HPDE6-E6E7 (cell line): ENCODE data around the gene CD6.
A peak's percentile ranks its signal among the peaks of the same experiment; 100 is the strongest.

Source experiments
- DNase-seq: peaks from one replicate; pipeline ENCODE4 v3.0.0; 2011; ENCODE audit warnings: missing footprints; ENCODE audit errors: extremely low spot score

The CD6 gene

DNA sequence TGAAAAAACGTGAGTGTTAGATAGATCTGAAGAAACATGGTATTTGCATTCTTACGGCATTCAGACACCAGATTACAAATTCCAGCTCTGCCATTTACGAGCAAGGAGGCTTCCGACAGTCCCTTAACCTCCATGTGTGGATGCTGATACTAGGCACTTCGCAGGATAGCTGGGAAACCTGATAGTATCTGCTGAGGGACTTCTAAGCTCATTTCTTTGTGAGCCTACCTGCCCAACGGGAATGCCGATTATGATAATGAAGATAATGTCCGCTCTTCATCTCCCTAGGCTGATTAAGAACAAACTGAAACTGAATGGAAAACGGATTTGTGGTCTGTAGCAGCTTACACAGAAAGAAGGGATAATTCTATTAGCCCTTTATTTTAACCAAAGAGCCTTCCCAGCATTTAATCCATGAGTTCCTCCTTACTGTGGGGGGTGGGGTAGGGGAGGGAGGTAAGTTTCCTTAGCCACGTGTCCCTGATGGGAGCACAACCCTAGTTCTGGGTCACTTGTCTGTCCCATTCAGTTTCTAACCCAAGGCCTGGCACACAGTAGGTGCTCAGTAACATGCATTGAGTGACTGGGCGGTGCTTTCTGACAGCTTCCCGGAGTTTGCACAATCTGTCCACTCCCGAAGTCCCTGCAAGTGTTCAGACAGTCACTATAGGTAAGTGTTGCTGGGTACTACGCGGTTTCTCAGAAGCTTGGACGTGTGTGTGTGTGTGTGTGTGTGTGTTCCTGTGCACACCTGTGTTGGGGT lies 39.2 kb downstream of the CD6 start:
- DNase-seq = no peak

- DNase-seq = no peak
Observed at GRCh38 chr11:61011229-61011870, 39.9 kb downstream of the CD6 start.

- DNase-seq = no peak
Observed at GRCh38 chr11:61011950-61012736, 40.7 kb downstream of the CD6 start.

GRCh38 chr11:61012737-61013215 lies 41.3 kb downstream of the CD6 start:
- DNase-seq = no peak

DNA sequence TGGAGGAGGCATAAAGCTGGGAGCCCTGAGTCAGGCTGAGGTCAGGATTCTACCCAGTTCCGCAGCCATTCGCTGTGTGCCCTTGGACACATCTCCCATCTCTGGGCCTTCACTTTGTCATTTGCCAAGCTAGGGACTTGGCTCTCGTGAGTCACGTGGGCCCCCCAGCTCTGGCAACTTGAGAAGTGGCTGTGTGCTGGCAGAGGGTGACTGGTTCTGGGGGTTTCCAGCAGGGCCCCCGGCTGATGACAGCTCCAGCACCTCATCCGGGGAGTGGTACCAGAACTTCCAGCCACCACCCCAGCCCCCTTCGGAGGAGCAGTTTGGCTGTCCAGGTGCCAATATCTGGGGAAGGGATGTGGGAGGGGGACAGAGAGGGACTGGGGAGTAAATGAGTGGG lies 46.6 kb downstream of the CD6 start:
- no peak for DNase-seq

DNA sequence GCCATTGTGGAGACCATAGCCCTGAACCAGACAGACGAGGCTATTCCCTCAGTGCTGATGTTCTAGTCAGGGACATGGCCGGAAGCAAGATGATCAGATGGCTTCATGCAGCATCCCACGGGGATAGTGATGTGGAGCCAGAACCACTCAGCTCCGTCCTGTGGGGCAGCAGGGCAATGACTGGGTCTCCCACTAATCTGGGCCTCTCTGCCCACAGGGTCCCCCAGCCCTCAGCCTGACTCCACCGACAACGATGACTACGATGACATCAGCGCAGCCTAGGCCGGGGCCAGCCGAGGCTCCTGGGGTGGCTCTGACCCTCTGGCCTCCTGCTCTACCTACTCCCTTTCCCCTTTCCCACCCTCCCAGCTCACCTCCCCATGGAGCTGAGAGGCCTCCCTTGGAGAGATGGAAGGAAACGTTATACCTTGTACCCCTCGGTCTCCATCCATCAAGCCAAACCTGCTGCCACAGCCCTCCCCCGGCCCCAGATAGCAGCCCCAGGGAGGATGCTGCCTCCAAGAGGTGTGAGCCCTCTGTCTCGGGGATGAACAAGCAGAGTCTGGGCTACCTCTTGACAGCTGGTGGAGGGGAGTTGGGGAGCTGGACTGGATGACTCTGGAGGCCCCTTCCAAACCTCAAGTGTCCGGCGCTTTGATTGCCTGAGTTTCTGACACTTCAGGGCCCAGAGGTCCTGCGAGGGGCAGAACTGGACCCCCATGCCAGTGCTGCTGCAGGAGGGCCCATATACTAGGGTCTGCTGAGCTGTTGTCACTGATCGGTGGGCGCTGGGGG lies 47.8 kb downstream of the CD6 start:
- DNase-seq = no peak

- DNase-seq = no peak
Observed at GRCh38 chr11:61019832-61020405, 48.4 kb downstream of the CD6 start.

GRCh38 chr11:61020551-61021235 lies 49.2 kb downstream of the CD6 start:
- DNase-seq = no peak

DNA sequence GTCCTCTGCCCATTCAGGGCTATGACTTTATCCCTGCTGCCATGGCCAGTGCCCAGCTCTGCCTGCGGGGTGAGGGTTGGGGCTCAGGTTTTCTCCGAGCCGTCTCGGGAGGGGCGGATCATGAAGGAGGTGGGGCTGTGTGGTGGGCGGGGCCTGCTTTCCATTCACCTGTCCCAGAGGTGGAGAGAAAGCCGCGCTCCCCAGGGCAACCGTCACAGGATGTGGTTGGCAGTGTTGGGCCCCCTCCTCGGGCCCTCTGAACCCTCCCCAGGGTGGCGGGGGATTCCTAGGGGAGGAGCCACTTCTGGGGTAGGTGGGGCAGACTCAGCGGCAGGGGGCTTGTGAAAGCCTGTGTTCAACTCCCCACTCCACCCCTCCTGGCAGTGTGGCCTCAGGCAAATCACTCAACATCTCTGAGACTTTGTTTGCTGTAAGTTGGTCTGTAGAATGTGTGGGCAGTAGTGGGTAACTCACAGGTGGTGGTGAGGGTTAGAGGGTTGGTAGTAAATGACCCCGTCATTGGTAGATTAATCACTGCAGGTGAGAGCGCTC lies 50.3 kb downstream of the CD6 start:
- peak; percentile 36 for DNase-seq

DNA sequence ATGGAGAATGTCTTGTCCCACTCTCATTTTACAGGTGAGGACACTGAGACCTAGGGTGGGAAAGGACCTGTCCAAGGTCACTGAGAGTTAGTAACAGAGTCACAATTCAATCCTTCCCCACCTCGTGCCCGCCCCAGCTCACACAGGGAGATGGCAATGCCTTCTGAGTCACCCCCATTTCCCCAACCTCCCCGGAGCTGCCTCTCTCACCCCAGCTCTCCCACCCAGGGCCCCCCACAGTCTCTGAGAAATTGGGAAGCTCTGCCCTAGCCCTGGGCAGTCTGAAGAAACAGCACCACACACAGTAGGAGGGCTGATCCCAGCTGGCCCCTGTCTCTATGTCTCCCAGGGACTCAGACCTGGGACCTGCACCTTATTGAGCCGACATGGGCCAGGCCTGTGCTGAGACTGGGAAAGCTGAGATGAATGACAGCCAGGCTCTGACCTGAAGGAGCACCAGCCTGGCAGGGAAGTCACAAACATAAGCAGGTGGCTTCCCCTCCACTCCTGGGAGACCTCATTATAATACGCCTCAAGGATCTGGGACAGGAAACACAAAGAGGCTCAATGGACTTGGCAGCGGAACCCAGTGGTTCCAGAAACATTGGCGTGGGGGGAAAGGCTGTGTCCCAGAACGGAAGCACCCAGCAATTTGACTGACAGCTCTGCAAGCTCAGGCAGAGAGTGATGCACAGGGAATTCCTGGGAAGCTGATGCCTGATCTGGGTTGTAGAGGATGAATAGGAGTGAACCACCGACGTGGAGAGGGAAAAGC lies 51.0 kb downstream of the CD6 start:
- DNase-seq = no peak

DNA sequence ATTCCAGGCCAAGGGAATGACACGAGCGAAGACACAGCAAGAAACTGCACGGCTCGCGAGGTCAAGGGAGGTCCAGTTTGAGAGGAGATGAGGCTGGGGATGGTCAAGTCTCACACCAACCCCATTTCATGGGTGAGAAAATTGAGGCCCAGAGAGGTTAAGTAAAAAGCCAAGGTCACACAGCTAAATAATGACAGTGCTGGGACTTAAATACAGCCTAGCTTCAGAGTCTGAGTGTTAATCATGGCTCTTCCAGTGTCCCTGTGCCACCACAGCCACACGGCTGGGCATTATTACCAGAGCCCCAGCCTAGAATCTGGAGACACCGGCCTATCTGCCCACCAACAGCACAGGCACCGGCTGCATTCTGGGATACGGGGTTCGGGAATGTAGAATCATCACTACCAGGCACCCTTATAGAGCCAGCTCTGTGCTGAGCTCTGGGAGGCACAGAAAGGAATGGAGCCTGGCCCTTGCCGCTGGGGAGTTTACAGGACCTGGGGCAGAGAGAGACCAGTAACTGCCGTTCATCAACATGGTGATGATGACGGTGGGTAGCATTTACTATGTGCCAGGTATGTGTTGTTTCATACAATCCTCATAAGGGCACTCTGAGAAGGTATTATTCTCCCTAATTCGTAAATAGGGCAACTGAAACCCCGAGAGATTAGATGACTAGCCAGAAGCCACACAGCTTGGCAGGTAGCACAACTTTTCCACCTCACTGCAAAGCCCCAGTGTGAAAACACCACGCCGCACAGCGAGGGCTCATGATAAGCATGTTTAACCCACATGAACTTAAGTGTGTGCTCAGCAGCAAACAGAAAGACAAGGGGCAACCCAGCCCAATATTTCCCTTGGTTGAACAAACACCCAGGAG lies 51.8 kb downstream of the CD6 start:
- no peak for DNase-seq

- no peak for DNase-seq
Observed at GRCh38 chr11:61023966-61024295, 52.5 kb downstream of the CD6 start.

DNA sequence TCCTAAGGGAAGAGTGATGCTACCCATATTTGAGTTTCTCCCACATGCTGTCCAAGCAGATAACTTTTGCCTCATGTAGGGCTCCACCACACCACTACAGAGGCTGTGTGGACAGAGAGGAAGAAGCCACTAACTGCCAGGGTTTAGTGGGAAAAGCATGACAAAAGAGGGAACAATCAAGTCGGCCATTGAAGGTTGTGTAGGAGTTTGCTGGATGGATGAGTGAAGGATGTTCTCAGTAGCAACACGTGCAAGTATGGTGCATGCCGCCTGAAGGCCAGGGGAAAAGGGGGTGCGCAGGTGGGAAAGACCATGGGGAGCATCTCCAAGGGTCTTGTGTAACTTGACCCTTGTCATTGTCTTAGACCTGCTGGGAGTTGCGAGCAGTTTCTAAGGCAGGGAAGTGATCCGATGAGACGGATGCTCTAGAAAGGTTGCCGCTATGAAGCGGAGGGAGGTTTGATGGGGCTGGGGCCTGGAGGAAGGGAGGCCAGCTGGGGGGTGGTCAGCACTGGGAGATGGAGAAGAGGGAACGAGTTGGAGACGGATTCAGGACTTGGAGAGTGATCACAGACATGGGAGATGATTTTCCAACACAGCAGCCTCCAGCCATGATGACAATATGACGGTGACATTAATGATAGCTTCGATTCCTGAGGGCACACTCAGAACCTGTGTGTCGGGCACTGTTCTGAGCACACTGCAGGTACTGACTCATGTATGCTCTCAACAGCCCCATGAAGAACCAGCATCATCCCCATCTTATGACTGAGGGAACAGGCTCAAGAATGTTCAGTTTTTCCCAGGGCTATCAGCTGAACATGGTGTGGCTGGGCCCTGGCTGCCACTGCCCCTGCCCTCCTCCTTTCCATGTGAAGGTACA lies 53.7 kb downstream of the CD6 start:
- no peak for DNase-seq

GRCh38 chr11:61025821-61026120 lies 54.3 kb downstream of the CD6 start:
- DNase-seq = no peak

DNA sequence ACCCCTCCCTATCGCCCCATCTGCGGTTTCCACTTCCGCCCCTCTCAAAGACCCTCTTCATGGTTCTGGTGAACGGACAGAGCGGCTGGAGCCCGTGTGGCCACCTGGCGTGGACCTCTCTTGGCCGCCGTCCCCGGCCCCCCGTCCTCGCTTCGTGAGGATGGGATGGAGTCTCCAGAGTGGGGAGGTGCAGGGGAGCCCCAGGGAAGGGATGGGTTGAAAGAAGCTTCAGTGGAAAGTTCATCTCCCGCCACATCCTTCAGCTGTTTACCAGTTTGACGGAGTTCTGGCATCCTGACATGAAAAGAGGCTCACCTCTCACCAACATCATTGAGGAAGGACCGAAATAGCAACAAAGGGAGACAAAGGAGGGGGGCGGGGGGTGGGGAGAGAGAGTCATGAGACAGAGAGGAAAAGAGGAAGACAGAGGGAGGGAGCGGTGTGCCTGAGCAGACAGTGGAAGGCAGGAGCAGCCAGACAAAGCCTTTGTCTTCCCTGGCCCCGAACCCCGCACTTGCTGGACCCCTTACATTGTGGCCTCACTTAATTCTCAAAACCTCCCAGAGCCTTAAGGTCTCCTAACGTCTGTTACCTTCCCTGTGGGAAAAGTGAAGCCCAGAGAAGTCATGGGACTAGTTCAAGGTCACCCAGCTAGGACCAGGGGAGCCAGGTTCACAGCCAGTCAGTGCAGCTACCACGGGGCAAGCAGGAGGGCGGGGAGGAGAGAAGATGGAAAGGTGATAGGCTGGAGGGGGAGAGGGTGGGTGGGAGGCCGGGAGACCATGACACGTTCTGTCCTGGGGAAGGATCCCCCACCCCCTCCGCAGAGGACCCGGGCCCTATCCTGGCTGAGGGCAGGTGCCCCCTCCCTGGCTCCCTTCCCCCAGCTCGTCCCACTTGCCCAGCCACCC lies 54.9 kb downstream of the CD6 start:
- no peak for DNase-seq

DNA sequence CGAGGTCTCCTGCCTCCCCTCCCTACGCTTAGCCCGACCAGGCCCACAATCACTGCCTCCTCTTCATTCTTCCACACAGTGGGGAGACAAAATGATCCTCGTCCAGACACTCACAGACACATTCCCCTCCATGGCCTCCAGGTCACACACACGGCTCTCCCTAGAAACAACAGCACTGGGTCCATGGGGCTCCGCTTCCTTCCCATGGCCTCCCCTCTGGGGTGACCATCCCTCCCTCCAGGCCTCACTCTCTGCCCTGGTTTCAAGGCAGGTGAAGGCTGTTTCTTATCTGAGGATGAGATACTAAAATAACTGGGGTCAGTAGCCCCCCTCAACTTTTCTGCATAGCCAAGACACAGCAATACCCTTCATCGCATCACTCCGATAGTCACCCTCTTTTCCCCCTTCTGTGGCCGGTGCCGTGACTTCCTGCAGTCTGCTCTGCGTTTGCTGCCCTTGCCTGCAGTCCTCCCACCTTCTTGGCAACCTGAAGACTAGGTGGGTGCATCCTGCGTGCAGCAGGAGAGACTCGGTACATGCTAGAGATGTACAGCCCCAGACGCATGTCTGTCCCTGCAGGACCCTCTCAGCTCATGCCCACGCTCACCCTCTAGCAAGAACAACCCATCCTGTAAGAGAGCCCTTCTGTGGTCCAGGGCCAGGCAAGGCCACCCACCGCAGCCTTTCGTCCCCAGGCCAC lies 55.8 kb downstream of the CD6 start:
- DNase-seq = no peak
